ENCODE measurements around the gene HYI.

- no peak for TF ChIP-seq EZH2 (IDR thresholded peaks at IDR 0.05; ENCODE audit: low read depth, unreplicated experiment)
- TF ChIP-seq, protein P1, sequence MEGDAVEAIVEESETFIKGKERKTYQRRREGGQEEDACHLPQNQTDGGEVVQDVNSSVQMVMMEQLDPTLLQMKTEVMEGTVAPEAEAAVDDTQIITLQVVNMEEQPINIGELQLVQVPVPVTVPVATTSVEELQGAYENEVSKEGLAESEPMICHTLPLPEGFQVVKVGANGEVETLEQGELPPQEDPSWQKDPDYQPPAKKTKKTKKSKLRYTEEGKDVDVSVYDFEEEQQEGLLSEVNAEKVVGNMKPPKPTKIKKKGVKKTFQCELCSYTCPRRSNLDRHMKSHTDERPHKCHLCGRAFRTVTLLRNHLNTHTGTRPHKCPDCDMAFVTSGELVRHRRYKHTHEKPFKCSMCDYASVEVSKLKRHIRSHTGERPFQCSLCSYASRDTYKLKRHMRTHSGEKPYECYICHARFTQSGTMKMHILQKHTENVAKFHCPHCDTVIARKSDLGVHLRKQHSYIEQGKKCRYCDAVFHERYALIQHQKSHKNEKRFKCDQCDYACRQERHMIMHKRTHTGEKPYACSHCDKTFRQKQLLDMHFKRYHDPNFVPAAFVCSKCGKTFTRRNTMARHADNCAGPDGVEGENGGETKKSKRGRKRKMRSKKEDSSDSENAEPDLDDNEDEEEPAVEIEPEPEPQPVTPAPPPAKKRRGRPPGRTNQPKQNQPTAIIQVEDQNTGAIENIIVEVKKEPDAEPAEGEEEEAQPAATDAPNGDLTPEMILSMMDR (conservative IDR thresholded peaks at IDR 0.05; ENCODE audit: low read depth in 2 of 2): no peak
- no peak for TF ChIP-seq POLR2AphosphoS5 (IDR thresholded peaks at IDR 0.05; ENCODE audit: low read depth)
Measured at GRCh38 chr1:43418858-43419257, 34.9 kb downstream of the HYI start.
